ENCODE data around the gene ARHGEF6.

DNA sequence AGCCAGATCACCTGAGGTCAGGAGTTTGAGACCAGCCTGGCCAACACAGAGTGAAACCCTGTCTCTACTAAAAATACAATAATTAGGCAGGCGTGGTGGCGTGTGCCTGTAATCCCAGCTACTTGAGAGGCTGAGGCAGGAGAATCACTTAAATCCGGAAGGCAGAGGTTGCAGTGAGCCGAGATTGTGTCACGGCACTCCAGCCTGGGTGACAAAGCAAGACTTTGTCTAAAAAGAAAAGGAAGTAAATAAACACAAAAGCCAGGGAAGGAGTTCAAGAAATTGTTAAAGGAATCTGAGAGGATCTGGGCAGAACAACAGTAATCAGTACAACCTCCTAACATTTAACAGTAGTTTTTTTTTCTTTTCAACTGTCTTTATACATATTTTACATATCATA is 48.7 kb upstream of the ARHGEF6 start:
- TF ChIP-seq POLR2A (IDR thresholded peaks at IDR 0.05), result no peak
- TF ChIP-seq, protein P1, sequence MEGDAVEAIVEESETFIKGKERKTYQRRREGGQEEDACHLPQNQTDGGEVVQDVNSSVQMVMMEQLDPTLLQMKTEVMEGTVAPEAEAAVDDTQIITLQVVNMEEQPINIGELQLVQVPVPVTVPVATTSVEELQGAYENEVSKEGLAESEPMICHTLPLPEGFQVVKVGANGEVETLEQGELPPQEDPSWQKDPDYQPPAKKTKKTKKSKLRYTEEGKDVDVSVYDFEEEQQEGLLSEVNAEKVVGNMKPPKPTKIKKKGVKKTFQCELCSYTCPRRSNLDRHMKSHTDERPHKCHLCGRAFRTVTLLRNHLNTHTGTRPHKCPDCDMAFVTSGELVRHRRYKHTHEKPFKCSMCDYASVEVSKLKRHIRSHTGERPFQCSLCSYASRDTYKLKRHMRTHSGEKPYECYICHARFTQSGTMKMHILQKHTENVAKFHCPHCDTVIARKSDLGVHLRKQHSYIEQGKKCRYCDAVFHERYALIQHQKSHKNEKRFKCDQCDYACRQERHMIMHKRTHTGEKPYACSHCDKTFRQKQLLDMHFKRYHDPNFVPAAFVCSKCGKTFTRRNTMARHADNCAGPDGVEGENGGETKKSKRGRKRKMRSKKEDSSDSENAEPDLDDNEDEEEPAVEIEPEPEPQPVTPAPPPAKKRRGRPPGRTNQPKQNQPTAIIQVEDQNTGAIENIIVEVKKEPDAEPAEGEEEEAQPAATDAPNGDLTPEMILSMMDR (IDR thresholded peaks at IDR 0.05), result no peak
